ENCODE measurements around the gene MED16.
"Not testable (repeated sequence)": the region's sequence is repeated elsewhere in the genome, so short reads cannot be mapped to it uniquely, and the experiment has no call there.

Gene MED16

GRCh38 chr19:891421-892200 is 1.4 kb downstream of the MED16 start:
- not testable (repeated sequence) for DNase-seq (ENCODE audit: insufficient read length, low spot score)

GRCh38 chr19:890831-891230 is 2.2 kb downstream of the MED16 start:
- FAIRE-seq (no peak), DNase-seq (ENCODE audit: insufficient read length, low spot score) (no peak)

More at GRCh38 chr19:891421-892200, 1.4 kb downstream of the MED16 start:
- FAIRE-seq, result not testable (repeated sequence)

GRCh38 chr19:889662-890295 is 3.2 kb downstream of the MED16 start:
- no peak for FAIRE-seq
- no peak for DNase-seq (ENCODE audit: insufficient read length, low spot score)

GRCh38 chr19:888581-889385 is 4.2 kb downstream of the MED16 start:
- DNase-seq (ENCODE audit: insufficient read length, low spot score) (no peak), FAIRE-seq (no peak)

- DNase-seq (ENCODE audit: insufficient read length, low spot score), result no peak
- FAIRE-seq, result no peak
These were observed 5.4 kb downstream of the MED16 start for GRCh38 chr19:887599-887998.

- FAIRE-seq (no peak), DNase-seq (ENCODE audit: insufficient read length, low spot score) (no peak)
These were observed 5.9 kb downstream of the MED16 start for GRCh38 chr19:887072-887471.

- DNase-seq (ENCODE audit: insufficient read length, low spot score), result no peak
- no peak for FAIRE-seq
These were observed 7.3 kb downstream of the MED16 start for GRCh38 chr19:885536-886224.

- DNase-seq (ENCODE audit: insufficient read length, low spot score) (no peak), FAIRE-seq (no peak)
These were observed 8.4 kb downstream of the MED16 start for GRCh38 chr19:884420-885211.

GRCh38 chr19:883661-884211 is 9.3 kb downstream of the MED16 start:
- DNase-seq (ENCODE audit: insufficient read length, low spot score) (no peak), FAIRE-seq (no peak)

- FAIRE-seq, result no peak
- no peak for DNase-seq (ENCODE audit: insufficient read length, low spot score)
These were observed 10.0 kb downstream of the MED16 start for GRCh38 chr19:882871-883497.

GRCh38 chr19:881385-882071 is 11.5 kb downstream of the MED16 start:
- DNase-seq (ENCODE audit: insufficient read length, low spot score) (no peak), FAIRE-seq (no peak)

- DNase-seq (ENCODE audit: insufficient read length, low spot score), result no peak
- FAIRE-seq, result peak; percentile 33
These were observed 13.1 kb downstream of the MED16 start for GRCh38 chr19:879711-880438.

- DNase-seq (ENCODE audit: insufficient read length, low spot score); FAIRE-seq: not testable (repeated sequence)
These were observed 14.0 kb downstream of the MED16 start for GRCh38 chr19:878751-879561.

- peak; percentile 70 for FAIRE-seq
- DNase-seq (ENCODE audit: insufficient read length, low spot score), result not testable (repeated sequence)
These were observed 14.9 kb downstream of the MED16 start for GRCh38 chr19:877992-878660.

- DNase-seq (ENCODE audit: insufficient read length, low spot score), result no peak
- no peak for FAIRE-seq
These were observed 16.1 kb downstream of the MED16 start for GRCh38 chr19:876780-877314.

GRCh38 chr19:876089-876488 is 16.9 kb downstream of the MED16 start:
- no peak for FAIRE-seq

More at GRCh38 chr19:876089-876488, 16.9 kb downstream of the MED16 start:
- no peak for DNase-seq (ENCODE audit: insufficient read length, low spot score)
